Epithelial cell of esophagus (primary cell): Measurements from ENCODE around the gene SETD1A.
"Not testable (repeated sequence)": the region's sequence is repeated elsewhere in the genome, so short reads cannot be mapped to it uniquely, and the experiment has no call there.

Experiments
- DNase-seq: peaks from one replicate; pipeline ENCODE4 v3.0.0; 2010; ENCODE audit warnings: low read depth
- H3K4me3 ChIP-seq: 2 replicates; pipeline ENCODE4 v1.5.1; 2011; ENCODE audit warnings: mild to moderate bottlenecking, low read length, control low read depth
- TF ChIP-seq, protein P1 (sequence below): IDR thresholded peaks from 2 replicates; pipeline ENCODE4 v1.5.1; 2011; ENCODE audit warnings: low read depth, mild to moderate bottlenecking, low read length, control low read depth, inconsistent platforms; ENCODE audit not compliant: insufficient read depth; ENCODE audit errors: missing control alignments

SETD1A gene

DNA sequence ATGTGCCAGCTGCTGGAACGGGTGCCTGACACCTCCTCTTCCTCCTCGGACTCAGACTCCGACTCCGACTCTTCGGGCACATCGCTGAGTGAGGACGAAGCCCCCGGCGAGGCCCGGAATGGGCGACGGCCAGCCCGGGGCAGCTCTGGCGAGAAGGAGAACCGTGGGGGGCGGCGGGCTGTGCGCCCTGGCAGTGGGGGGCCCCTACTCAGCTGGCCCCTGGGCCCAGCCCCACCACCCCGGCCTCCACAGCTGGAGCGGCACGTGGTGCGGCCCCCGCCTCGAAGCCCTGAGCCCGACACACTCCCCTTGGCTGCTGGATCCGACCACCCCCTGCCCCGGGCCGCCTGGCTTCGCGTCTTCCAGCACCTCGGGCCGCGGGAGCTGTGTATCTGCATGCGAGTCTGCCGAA, 27.4 kb upstream of the SETD1A start:
- DNase-seq, result no peak
- TF ChIP-seq, protein P1, sequence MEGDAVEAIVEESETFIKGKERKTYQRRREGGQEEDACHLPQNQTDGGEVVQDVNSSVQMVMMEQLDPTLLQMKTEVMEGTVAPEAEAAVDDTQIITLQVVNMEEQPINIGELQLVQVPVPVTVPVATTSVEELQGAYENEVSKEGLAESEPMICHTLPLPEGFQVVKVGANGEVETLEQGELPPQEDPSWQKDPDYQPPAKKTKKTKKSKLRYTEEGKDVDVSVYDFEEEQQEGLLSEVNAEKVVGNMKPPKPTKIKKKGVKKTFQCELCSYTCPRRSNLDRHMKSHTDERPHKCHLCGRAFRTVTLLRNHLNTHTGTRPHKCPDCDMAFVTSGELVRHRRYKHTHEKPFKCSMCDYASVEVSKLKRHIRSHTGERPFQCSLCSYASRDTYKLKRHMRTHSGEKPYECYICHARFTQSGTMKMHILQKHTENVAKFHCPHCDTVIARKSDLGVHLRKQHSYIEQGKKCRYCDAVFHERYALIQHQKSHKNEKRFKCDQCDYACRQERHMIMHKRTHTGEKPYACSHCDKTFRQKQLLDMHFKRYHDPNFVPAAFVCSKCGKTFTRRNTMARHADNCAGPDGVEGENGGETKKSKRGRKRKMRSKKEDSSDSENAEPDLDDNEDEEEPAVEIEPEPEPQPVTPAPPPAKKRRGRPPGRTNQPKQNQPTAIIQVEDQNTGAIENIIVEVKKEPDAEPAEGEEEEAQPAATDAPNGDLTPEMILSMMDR, result no peak
- H3K4me3 ChIP-seq, result no peak overlapping the region

DNA sequence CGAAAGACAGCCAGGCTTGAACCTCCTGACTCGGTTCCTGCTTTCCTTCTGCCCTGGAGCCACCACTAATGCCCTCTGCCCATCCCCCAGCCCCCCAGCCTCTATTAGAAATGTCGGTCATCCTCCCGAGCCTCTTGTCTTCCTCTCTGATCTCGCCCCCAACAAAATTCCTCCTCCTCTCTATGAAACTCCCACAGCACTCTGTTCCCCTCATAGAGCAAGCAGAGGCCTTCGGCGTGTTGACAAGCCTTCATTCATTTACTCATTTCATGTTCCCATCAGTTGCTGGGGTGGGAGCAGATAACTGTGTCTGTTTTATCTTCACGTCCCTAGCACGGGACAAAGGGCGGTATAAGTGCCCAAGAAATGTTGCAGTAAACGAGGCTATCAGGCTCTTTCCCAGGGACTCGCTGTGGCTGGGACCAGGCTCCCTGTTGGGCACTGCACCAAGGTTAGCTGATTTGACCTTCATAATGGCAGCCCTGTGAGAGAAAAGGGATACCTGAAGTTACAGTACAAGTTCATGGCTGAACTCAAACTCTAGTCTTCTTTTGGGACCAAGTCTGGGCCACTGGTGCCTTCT, 26.4 kb upstream of the SETD1A start:
- no peak overlapping the region for H3K4me3 ChIP-seq
- no peak for DNase-seq
- TF ChIP-seq, protein P1, result no peak

DNA sequence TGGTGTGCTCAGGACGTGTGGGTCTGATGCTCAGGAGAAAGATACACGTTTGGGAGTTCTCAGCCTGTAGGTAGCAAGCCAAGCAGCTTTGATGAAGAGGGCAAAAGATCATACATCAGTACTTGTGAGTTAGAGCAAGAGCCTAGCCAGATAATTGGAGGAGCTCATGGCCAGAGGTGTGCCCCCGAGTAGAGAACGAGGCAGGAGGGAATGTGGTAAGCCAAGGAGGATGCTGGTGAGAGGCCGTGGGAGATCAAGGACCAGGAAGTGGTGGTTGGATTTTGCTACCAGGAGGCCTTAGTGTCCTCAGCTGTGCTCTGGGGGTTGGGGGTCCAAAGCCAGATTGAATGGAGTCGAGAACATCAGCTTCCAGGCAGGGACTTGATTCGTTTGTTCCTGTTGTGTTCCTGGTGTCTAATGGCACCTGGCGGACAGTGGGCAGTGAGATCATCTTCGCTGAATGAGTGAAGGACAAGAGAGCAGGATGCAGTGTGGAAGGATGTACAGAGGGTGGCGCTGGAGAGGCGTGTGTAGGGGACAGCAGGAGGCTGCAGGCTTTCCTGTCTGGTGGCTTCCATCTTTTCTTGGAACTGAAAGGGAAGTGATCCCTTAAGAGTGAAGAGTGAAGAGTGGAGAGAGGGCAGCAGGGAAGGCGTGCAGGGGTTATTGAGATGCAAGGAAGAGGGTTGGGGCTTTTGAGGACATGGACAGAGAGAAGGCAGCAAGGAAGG, 22.6 kb upstream of the SETD1A start:
- TF ChIP-seq, protein P1, result peak; percentile 74
- peak; percentile 73 for DNase-seq
- no peak overlapping the region for H3K4me3 ChIP-seq

DNA sequence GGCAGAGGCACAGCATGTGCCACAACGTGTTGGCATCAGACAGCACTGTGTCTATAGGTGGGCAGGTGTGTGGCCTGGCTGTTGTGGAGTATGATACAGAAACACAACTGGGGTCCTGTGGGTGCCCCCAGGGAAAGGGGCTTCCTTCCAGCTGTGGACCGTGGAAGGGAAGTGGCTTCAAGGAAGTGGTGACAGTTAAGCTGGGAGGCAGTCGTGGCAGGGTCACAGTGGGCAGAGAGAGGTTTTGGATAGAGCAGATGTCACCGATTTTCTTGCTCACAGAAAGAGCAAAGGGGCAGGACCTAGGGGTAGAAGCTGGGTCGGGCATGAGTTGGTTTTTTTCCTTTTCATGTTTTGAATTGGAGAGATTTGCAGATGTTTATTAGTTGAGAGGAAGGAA, 19.9 kb upstream of the SETD1A start:
- DNase-seq, result no peak
- TF ChIP-seq, protein P1, result no peak
- H3K4me3 ChIP-seq, result no peak overlapping the region

GRCh38 chr16:30939571-30939970, 18.0 kb upstream of the SETD1A start:
- not testable (repeated sequence) for H3K4me3 ChIP-seq
- peak; percentile 82 for DNase-seq

DNA sequence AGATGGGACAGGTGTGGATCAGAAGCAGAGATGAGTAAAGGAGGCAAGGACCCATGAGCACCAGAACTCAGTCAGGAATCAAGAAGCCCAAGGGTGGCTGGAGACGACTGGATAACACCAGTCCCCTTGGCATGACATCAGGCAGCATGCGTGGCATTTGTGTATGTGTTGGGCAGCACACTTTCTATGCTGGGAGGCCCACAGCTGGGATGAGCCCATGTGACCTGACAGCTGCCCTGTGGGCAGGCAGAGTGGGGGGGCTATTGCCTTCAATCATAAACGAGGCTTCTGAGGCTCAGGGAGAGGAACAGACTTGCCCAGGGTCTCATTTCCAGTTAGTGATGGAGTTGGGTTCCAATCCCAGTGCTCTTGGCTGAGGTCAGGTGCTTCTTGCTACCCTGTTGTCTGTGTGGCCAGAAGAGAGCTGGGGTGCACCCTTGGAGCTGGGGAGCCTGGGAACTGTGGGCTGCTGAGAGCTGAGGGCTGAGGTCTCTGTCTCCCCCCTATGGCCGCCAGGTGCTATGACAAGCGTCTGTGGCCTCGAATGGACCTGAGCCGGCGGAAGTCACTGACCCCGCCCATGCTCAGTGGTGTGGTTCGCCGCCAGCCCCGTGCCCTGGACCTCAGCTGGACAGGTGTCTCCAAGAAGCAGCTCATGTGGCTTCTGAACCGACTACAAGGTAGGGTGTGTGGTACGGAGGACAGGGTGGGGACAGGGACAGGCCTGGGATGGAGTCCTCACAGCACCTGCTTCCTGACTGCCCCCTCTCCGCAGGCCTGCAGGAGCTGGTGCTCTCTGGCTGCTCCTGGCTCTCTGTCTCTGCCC, 15.7 kb upstream of the SETD1A start:
- peak; percentile 78 for DNase-seq
- H3K4me3 ChIP-seq, result no peak overlapping the region

GRCh38 chr16:30942426-30942806, 15.1 kb upstream of the SETD1A start:
- no peak for DNase-seq
- TF ChIP-seq, protein P1, result no peak
- H3K4me3 ChIP-seq, result no peak overlapping the region

More for the DNA sequence above, 15.7 kb upstream of the SETD1A start:
- TF ChIP-seq, protein P1, result peak; percentile 91
